ENCODE measurements around the gene XCL1.

XCL1 gene

GRCh38 chr1:168607872-168608428 lies 31.5 kb downstream of the XCL1 start:
- DNase-seq, result no peak

- no peak for DNase-seq
Measured at GRCh38 chr1:168608796-168609715, 32.7 kb downstream of the XCL1 start.

GRCh38 chr1:168609741-168610510 lies 33.5 kb downstream of the XCL1 start:
- DNase-seq, result no peak

GRCh38 chr1:168613038-168613451 lies 36.6 kb downstream of the XCL1 start:
- DNase-seq, result no peak

GRCh38 chr1:168613691-168614231 lies 37.4 kb downstream of the XCL1 start:
- peak; percentile 26 for DNase-seq

GRCh38 chr1:168614235-168614634 lies 37.8 kb downstream of the XCL1 start:
- no peak for DNase-seq

GRCh38 chr1:168615965-168616364 lies 39.6 kb downstream of the XCL1 start:
- DNase-seq, result no peak

GRCh38 chr1:168617974-168618750 lies 41.8 kb downstream of the XCL1 start:
- no peak for DNase-seq

GRCh38 chr1:168618886-168619285 lies 42.5 kb downstream of the XCL1 start:
- DNase-seq, result no peak

GRCh38 chr1:168621356-168621755 lies 45.0 kb downstream of the XCL1 start:
- no peak for DNase-seq

- no peak for DNase-seq
Measured at GRCh38 chr1:168623003-168623828, 46.8 kb downstream of the XCL1 start.

- no peak for DNase-seq
Measured at GRCh38 chr1:168623831-168624230, 47.4 kb downstream of the XCL1 start.

- DNase-seq, result no peak
Measured at GRCh38 chr1:168626326-168626725, 49.9 kb downstream of the XCL1 start.

- DNase-seq, result no peak
Measured at GRCh38 chr1:168627370-168627769, 51.0 kb downstream of the XCL1 start.

GRCh38 chr1:168628807-168629206 lies 52.4 kb downstream of the XCL1 start:
- DNase-seq, result no peak

- no peak for DNase-seq
Measured at GRCh38 chr1:168629466-168629865, 53.1 kb downstream of the XCL1 start.

All from NCI-H146 (cell line).